Jurkat, Clone E6-1 (cell line): ENCODE data around the gene SLC6A12.

Experiments used
- DNase-seq: peaks from one replicate; pipeline ENCODE4 v3.0.0-alpha.2; 2011; ENCODE audit warnings: low read depth, low spot score
- H3K4me3 ChIP-seq: 2 replicates; pipeline ENCODE4 v1.5.1; 2011; ENCODE audit warnings: mild to moderate bottlenecking, low read length, control low read depth, moderate library complexity

Gene SLC6A12

DNA sequence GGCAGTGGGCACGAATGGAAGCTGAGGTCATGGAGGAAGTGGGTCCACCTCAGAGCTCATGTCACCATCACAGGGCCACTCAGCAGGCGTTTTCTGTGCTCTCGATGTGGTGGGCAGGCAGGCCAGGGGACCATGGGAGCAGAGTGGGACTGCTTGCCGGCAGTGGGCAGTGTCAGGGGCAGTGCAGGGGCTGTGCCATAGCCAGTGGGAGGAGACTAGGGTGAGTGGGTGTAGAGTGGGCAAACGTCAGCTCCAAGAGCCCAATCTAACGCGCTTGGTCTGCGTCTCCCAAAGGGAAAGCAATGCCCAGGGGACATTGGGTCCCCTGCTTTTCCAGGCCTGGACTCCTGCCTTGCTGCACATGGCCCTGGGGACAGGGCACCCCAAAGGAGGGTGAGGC, 58.3 kb downstream of the SLC6A12 start:
- H3K4me3 ChIP-seq = no peak overlapping the region
- no peak for DNase-seq

DNA sequence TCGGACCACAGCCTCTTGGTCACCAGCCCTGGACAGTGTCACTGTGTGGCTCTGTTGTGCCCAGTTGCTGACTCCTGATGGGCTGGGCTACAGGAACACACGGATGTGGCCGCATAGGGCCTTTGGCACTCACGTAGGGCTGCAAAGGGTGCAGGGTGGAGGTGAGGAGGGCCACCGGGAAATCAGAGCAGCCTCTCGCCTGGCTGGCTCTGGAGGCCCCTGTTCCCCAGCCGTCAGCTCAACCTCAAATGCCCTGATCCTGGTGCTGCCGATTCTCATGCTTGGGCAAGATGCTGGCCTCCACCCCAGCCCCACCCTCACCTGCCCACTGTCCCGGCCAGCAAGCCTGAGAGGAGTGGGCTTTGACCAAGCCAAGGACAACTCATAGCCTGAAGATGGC, 59.0 kb downstream of the SLC6A12 start:
- DNase-seq = no peak
- H3K4me3 ChIP-seq = no peak overlapping the region

DNA sequence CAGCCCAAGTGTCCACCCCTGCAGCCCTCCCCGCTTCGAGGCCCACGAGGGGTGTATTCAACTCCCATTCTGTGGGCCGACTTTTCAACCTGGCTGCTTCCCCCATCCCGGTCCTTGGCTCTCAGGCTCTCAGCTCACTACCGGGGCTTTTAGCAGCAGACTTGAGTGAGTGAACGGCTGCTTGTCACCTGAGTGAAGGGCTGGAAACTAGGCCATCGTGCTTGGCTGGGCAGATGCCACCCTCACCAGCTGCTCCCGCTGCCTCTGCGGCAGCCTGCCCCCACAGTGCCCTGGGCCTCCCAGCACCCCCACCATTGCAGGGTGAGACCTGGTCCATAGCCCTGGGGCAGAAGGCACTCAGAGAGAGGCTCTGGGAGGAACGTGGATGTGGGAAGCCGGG, 59.9 kb downstream of the SLC6A12 start:
- DNase-seq = no peak
- no peak overlapping the region for H3K4me3 ChIP-seq

DNA sequence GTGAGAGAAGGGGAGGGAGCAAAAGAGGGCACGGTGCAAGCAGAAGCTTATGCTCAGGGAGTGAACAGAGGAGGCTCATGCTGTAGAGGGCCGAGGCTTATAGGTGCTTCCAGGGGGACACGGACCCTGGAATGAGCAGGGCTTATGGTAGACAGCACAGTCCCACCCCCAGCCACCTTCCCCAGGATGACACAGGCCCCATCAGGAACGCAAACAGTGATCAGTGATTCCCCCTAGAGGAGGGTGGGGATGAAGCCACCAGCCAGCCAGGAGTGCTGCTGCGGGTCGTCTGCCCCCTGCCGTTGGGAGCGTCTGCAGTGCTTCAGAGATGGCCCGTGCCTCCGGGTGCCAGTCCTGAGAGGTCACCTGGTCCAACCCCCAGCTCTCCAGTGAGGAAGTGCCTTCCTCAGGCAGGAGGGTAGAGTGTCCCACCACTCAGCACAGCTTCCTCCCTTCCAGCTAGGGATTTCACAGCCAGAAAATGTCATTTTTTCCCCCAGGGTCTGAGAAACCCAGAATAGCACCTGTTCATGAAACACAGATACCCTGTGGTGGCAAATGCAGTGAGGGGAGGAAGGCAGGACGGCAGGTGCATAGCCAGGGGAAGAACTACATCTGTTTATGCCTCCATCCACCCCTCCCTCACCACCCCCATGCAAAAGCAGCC, 60.7 kb downstream of the SLC6A12 start:
- no peak overlapping the region for H3K4me3 ChIP-seq
- DNase-seq = peak; percentile 54

DNA sequence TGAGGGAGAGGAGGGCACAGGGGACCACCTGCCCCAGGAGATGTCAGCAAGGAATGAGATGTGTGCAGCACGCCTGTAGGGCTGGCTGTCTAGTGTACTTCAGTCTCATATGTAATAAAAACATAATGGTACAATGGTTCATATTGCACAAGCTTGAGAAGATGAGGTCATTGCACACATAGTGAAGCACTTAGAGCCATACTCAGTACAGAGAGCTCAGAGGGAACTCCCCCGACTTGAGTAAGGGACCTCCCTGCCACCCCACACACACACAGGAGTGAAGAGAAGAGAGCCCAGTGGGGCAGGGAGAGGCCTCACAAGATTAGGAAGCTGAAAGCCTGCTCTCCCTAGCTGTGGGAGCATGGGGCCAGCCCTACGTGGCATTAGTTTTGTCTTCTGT, 61.5 kb downstream of the SLC6A12 start:
- H3K4me3 ChIP-seq = no peak overlapping the region
- DNase-seq = no peak

DNA sequence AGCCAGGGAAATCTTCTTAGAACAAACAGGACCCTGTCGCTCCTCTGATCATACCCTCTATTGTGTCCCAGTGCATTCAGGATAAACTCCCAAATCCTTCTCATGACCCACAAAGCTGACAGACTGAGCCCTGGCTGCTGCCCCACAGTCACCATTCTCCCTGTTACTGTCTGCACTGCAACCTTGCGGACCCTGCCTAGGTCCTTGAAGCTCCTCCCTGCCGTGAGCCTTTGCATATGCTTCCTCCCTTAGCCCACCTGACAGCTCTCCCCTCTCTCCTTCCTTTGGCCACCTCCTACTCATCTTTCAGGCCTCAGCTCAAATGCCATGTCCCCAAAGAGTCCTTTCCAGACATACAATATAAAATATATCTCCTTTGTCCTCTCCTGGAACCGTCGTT, 62.4 kb downstream of the SLC6A12 start:
- H3K4me3 ChIP-seq = no peak overlapping the region
- no peak for DNase-seq

DNA sequence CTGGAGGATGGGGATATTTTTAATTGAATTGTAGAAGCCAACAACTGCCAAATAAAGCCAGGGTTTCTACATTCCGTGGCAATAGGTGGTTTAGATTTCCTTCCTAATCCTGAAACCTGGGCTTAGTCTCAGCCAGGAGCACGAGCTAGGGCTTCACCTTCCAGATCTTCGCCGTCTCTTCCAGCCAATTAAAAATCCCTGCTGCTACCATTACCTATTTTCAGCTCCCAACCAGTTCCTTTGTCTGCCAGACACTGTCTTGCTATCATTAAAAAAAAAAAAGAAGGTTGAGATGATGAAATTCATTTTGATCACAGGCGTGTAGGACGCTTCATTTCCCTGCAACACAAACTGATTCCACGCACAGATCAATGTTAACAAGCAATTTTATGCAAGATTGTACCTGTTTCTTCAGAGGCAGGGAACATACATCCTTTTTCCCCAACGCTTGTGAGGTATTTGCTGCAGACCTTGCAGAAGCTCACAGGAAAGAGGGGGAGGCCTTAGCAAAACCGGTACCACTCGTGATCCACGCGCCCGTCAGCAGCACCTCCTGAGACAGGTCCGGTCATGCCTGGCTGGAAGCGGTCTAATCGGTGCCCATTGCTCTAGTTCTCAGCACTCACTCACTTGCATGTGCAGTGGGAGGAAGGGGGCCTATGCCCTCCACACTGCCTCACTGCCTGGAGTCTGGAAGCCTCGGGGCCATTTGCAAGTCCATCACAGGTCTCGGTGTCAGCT, 65.1 kb downstream of the SLC6A12 start:
- H3K4me3 ChIP-seq = no peak overlapping the region
- no peak for DNase-seq

DNA sequence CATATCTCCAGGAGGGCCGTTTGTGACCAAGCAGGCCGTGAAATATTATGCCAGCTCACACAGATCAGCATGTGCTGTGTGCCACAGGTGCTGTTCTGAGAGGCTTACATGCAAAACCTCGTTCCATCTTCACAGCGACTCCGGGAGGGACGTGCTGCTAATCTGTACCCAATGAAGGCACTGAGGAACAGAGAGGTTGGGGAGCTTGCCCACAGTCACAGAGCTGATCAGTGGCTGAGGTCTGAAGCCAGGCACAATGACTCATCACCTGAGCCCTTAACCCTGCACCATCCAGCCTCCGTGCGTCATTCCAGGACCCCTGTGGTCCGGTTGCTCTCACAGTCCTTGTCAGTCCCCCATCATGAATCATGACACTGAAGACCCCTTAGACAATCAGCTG, 66.7 kb downstream of the SLC6A12 start:
- no peak overlapping the region for H3K4me3 ChIP-seq
- DNase-seq = no peak

DNA sequence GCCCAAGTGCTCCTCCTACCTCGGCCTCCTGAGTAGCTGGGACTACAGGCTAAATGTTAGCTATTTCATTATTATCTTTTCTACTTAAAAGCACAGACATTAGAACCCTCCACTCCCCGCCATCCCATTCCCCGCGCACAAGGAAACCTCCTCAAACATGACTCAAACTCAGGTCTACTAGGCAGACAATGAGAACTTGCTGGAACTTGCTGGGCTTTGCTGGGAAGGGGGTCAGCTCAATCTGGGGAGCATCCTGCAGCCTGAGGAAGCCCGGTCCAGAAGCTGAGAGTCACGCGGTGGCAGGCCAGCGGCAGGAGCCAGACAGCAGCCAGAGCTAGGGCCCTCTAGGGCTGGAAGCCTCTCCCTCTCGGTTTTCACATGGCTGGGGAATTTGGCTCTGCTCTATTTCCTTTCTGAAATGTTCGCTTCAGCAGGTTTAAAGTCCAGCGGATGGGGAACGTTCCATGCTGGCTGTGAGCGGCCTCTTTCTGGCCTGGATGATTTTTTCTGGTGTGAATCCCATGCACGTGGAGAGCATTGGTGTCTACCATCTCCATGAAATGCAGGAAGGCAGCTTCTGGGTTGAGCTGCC, 68.5 kb downstream of the SLC6A12 start:
- no peak overlapping the region for H3K4me3 ChIP-seq
- DNase-seq = no peak

DNA sequence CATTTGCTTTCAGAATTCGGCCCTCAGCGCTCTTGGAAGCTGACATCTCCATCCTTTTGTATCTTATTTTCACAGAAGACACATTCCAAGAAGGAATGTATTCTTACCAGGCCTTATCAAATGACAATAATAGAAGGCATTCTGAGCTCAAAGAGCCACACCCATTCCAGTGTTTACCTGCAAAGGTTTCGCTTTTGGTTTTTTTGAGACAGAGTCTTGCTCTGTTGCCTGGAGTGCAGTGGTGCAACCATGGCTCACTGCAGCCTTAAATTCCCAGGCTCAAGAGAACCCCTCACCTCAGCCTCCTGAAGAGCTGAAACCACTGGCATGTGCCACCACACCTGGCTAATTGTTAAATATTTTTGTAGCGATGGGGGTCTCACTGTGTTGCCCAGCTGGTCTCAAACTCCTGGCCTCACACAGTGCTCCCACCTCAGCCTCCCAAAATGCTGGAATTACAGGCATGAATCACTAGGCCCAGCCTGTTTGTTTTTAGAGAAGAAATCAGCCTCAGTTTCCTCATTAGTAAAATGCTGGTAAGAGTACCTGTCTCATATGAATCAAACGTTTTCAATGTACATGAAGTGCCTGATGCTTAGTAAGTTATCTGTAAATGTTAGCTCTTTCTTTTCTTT, 69.2 kb downstream of the SLC6A12 start:
- no peak overlapping the region for H3K4me3 ChIP-seq
- no peak for DNase-seq

DNA sequence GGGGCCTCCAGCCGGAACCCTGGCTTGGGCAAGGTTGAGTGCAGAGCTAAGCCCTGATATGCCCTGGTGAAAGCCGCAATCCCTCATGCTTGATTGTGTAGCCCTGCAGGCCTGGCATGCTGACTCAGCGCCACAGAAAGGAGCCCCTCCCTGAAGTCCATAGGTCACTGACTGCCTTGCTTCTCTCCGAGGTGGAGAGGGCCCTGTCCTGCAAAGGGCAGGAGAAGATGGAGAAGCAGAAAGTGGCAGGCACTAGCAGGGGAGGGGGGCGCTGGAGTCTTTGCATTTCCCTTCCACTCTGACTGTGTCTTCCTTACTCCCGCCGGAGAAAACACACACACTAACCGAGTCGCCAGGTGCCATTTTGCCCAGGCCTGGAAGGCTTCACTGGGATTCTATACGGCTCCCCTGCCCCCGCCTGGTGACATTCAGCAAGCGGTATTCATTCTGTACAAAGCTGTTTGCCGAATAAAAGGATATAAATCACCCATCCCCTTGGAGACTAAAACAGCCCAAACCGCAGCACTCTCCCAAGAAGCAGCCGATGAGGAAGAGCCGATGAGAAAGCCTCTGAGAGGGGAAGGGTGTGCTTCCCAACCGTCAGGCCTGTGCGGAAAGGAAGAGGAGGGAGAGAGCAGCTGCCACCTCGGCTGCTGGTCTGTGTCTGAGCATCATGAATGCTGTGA, 69.8 kb downstream of the SLC6A12 start:
- no peak overlapping the region for H3K4me3 ChIP-seq
- no peak for DNase-seq

DNA sequence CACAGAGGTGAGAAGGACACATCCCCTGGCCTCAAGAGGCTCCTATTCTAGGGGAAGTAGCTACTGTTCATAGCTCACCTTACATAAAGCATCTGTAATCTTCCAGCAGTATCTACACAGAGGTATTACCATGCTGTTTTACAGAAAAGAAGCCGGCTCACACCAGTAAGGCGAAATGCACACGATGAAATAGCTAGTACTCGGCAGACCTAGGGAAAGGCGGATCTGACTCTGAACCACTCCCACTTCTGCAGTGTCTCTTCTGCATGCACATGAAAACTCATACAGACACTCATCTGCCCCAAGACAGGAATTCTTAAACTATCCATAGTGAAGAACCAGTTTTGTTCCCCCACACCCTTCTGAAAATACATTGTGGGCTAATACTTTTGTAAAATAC, 73.8 kb downstream of the SLC6A12 start:
- no peak for DNase-seq
- no peak overlapping the region for H3K4me3 ChIP-seq
